IPS-18c (cell line): ENCODE results near the gene CD160.
"Not testable (repeated sequence)": the region's sequence is repeated elsewhere in the genome, so short reads cannot be mapped to it uniquely, and the experiment has no call there.

Experiments used
- H3K4me3 ChIP-seq: 2 replicates; pipeline ENCODE4 v1.7.0; 2013; ENCODE audit warnings: low read depth, mild to moderate bottlenecking, low read length, moderate library complexity; ENCODE audit not compliant: insufficient read depth
- H3K9me3 ChIP-seq: one replicate; pipeline ENCODE4 v1.6.1; 2013; ENCODE audit warnings: mild to moderate bottlenecking, low read length, moderate library complexity; ENCODE audit not compliant: control insufficient read depth, insufficient read depth

Gene CD160

GRCh38 chr1:145719230-145720079, at the start of gene CD160:
Gene CD160 (plus strand): TSS chr1:145719499. CDS start chr1:145728328, 8,829 bp downstream.
- H3K9me3 ChIP-seq = no peaks in the 10 kb centered on the region
- no peak within 1 kb of the TSS for H3K4me3 ChIP-seq

GRCh38 chr1:145670995-145671745, 48.1 kb upstream of the CD160 start:
- not testable (repeated sequence) for H3K4me3 ChIP-seq, H3K9me3 ChIP-seq

GRCh38 chr1:145673217-145673616, 46.1 kb upstream of the CD160 start:
- not testable (repeated sequence) for H3K4me3 ChIP-seq, H3K9me3 ChIP-seq

- not testable (repeated sequence) for H3K4me3 ChIP-seq, H3K9me3 ChIP-seq
These were observed 34.4 kb upstream of the CD160 start for GRCh38 chr1:145684858-145685257.

- H3K9me3 ChIP-seq, H3K4me3 ChIP-seq: not testable (repeated sequence)
These were observed 33.2 kb upstream of the CD160 start for GRCh38 chr1:145686078-145686477.

GRCh38 chr1:145688328-145688727, 31.0 kb upstream of the CD160 start:
- Histone ChIP-seq H3K9me3 (no peaks in the 10 kb centered on the region), H3K4me3 (no peak overlapping the region)

- Histone ChIP-seq H3K9me3 (no peaks in the 10 kb centered on the region), H3K4me3 (no peak overlapping the region)
These were observed 30.4 kb upstream of the CD160 start for GRCh38 chr1:145688924-145689323.

GRCh38 chr1:145689922-145690321, 29.4 kb upstream of the CD160 start:
- H3K4me3 ChIP-seq = no peak overlapping the region
- H3K9me3 ChIP-seq = no peaks in the 10 kb centered on the region

- Histone ChIP-seq H3K4me3 (no peak overlapping the region), H3K9me3 (no peaks in the 10 kb centered on the region)
These were observed 28.4 kb upstream of the CD160 start for GRCh38 chr1:145690587-145691558.

- Histone ChIP-seq H3K4me3 (no peak overlapping the region), H3K9me3 (no peaks in the 10 kb centered on the region)
These were observed 26.4 kb upstream of the CD160 start for GRCh38 chr1:145692785-145693443.

- H3K4me3 ChIP-seq = no peak overlapping the region
- no peaks in the 10 kb centered on the region for H3K9me3 ChIP-seq
These were observed 23.3 kb upstream of the CD160 start for GRCh38 chr1:145695821-145696629.

GRCh38 chr1:145696630-145696960, 22.7 kb upstream of the CD160 start:
- H3K9me3 ChIP-seq = no peaks in the 10 kb centered on the region

GRCh38 chr1:145701306-145701862, 17.9 kb upstream of the CD160 start:
- Histone ChIP-seq H3K4me3 (no peak overlapping the region), H3K9me3 (no peaks in the 10 kb centered on the region)

More at GRCh38 chr1:145696630-145696960, 22.7 kb upstream of the CD160 start:
- no peak overlapping the region for H3K4me3 ChIP-seq

- H3K4me3 ChIP-seq = no peak overlapping the region
These were observed 17.2 kb upstream of the CD160 start for GRCh38 chr1:145702052-145702451.

GRCh38 chr1:145702826-145703225, 16.5 kb upstream of the CD160 start:
- H3K4me3 ChIP-seq = no peak overlapping the region
- H3K9me3 ChIP-seq = no peaks in the 10 kb centered on the region

More at GRCh38 chr1:145702052-145702451, 17.2 kb upstream of the CD160 start:
- H3K9me3 ChIP-seq = no peaks in the 10 kb centered on the region

GRCh38 chr1:145705622-145706021, 13.7 kb upstream of the CD160 start:
- no peak overlapping the region for H3K4me3 ChIP-seq
- H3K9me3 ChIP-seq = no peaks in the 10 kb centered on the region
